ENCODE measurements around the gene IQGAP2. TPM values are rescaled to one million over a fixed set of nuclear protein-coding genes. Genes with fewer than 3 reads are reported as not detected.
A peak's percentile ranks its signal among the peaks of the same experiment; 100 is the strongest.

The IQGAP2 gene
- total RNA-seq, 1 donor from 2014 or later: 14.2 TPM

- Mint-ChIP-seq H3K4me3 (no peak overlapping the region), H3K36me3 (ENCODE audit: low read depth) (no peaks in the 10 kb centered on the region), H3K4me1 (no peaks in the 10 kb centered on the region), H3K27ac (ENCODE audit: unreplicated experiment) (no peak overlapping the region), H3K9me3 (no peaks in the 10 kb centered on the region), H3K27me3 (ENCODE audit: low read depth) (no peaks in the 10 kb centered on the region)
- DNase-seq (ENCODE audit: low read depth, low spot score): no peak
- peak; percentile 24 for TF ChIP-seq CTCF (conservative IDR thresholded peaks at IDR 0.05)
Observed at GRCh38 chr5:76746677-76747076, 343.6 kb downstream of the IQGAP2 start.

- Mint-ChIP-seq H3K4me3 (no peak overlapping the region), H3K9me3 (no peaks in the 10 kb centered on the region), H3K27me3 (ENCODE audit: low read depth) (no peaks in the 10 kb centered on the region), H3K36me3 (ENCODE audit: low read depth) (no peaks in the 10 kb centered on the region), H3K27ac (ENCODE audit: unreplicated experiment) (peak overlapping the region; percentile 13), H3K4me1 (no peaks in the 10 kb centered on the region)
- no peak for DNase-seq (ENCODE audit: low read depth, low spot score)
- TF ChIP-seq CTCF (conservative IDR thresholded peaks at IDR 0.05): no peak
Observed at GRCh38 chr5:76747706-76748105, 344.6 kb downstream of the IQGAP2 start.

- H3K4me1 Mint-ChIP-seq: no peaks in the 10 kb centered on the region
- no peaks in the 10 kb centered on the region for H3K36me3 Mint-ChIP-seq (ENCODE audit: low read depth)
- no peak for TF ChIP-seq CTCF (conservative IDR thresholded peaks at IDR 0.05)
- no peak overlapping the region for H3K27ac Mint-ChIP-seq (ENCODE audit: unreplicated experiment)
- DNase-seq (ENCODE audit: low read depth, low spot score): no peak
- H3K4me3 Mint-ChIP-seq: no peak overlapping the region
- no peaks in the 10 kb centered on the region for H3K9me3 Mint-ChIP-seq
- no peaks in the 10 kb centered on the region for H3K27me3 Mint-ChIP-seq (ENCODE audit: low read depth)
Observed at GRCh38 chr5:76751291-76751690, 348.2 kb downstream of the IQGAP2 start.

- Mint-ChIP-seq H3K4me3 (no peak overlapping the region), H3K4me1 (no peaks in the 10 kb centered on the region), H3K27me3 (ENCODE audit: low read depth) (no peaks in the 10 kb centered on the region), H3K27ac (ENCODE audit: unreplicated experiment) (no peak overlapping the region), H3K9me3 (no peaks in the 10 kb centered on the region), H3K36me3 (ENCODE audit: low read depth) (no peaks in the 10 kb centered on the region)
- TF ChIP-seq CTCF (conservative IDR thresholded peaks at IDR 0.05): no peak
- no peak for DNase-seq (ENCODE audit: low read depth, low spot score)
Observed at GRCh38 chr5:76754668-76755078, 351.6 kb downstream of the IQGAP2 start.

- Mint-ChIP-seq H3K9me3 (no peaks in the 10 kb centered on the region), H3K4me1 (no peaks in the 10 kb centered on the region), H3K4me3 (no peak overlapping the region), H3K36me3 (ENCODE audit: low read depth) (no peaks in the 10 kb centered on the region), H3K27ac (ENCODE audit: unreplicated experiment) (no peak overlapping the region), H3K27me3 (ENCODE audit: low read depth) (no peaks in the 10 kb centered on the region)
- DNase-seq (ENCODE audit: low read depth, low spot score): no peak
- TF ChIP-seq CTCF (conservative IDR thresholded peaks at IDR 0.05): no peak
Observed at GRCh38 chr5:76755779-76756637, 352.9 kb downstream of the IQGAP2 start.

Data from neural crest cell (in vitro differentiated cells).